ENCODE results near the gene KRTAP9-6.

GRCh38 chr17:41231731-41232130 is 33.4 kb upstream of the KRTAP9-6 start:
- TF ChIP-seq CTCF (IDR thresholded peaks at IDR 0.05), result no peak
- no peak for TF ChIP-seq POLR2AphosphoS5 (IDR thresholded peaks at IDR 0.05)
- no peak for TF ChIP-seq POLR2A (IDR thresholded peaks at IDR 0.05)

All from suprapubic skin (tissue), 4 donors.